Esophagus muscularis mucosa (tissue), 4 donors: Measurements from ENCODE around the gene DHX35. TPM values are rescaled to one million over a fixed set of nuclear protein-coding genes. Genes with fewer than 3 reads are reported as not detected.
A peak's percentile ranks its signal among the peaks of the same experiment; 100 is the strongest.

ENCODE experiments used
- DNase-seq: peaks from one replicate; pipeline ENCODE4 v3.0.0-alpha.2; 2017; ENCODE audit errors: extremely low spot score
- H3K27ac ChIP-seq, 4 donors: fragments of 200-600 bp; sonication (generic); replicated peaks in 1 of 4; 1 replicate in 3 of 4; 2 replicates in 1 of 4; pipeline ENCODE4 v1.5.1; 2016 to 2019; ENCODE audit warnings: mild to moderate bottlenecking in 1 of 4
- H3K27me3 ChIP-seq, 4 donors: fragments of 200-600 bp; sonication (generic); one replicate each; pipeline versions ENCODE4 v1.5.1 to v1.6.0; 2016 to 2019
- H3K36me3 ChIP-seq, 4 donors: fragments of 200-600 bp; sonication (generic); one replicate each; pipeline ENCODE4 v1.5.1; 2016 to 2019
- H3K4me1 ChIP-seq, 4 donors: fragments of 200-600 bp; sonication (generic); one replicate each; pipeline ENCODE4 v1.5.1; 2016 to 2019
- H3K4me3 ChIP-seq, 4 donors: fragments of 200-600 bp; sonication (generic); 1 replicate in 2 of 4; 2 replicates in 2 of 4; pipeline ENCODE4 v1.5.1; 2016 to 2019; ENCODE audit warnings: mild to moderate bottlenecking in 4 of 4, moderate library complexity in 1 of 4
- H3K9me3 ChIP-seq, 4 donors: fragments of 200-600 bp; sonication (generic); 1 replicate in 3 of 4; 2 replicates in 1 of 4; pipeline ENCODE4 v1.5.1; 2016 to 2019
- CTCF ChIP-seq, 3 experiments: fragments of 200-600 bp in 2 of 3; fragments of 450-650 bp in 1 of 3; sonication (generic) in 2 of 3; IDR thresholded peaks; one replicate each; pipeline ENCODE4 v1.5.1; 2017 to 2019; ENCODE audit warnings: antibody characterized with exemption in 3 of 3, mild to moderate bottlenecking in 2 of 3, moderate library complexity in 1 of 3
- EP300 ChIP-seq: sonication (generic); formaldehyde crosslinking; IDR thresholded peaks from one replicate; pipeline ENCODE4 v1.6.1; 2017; ENCODE audit warnings: antibody characterized with exemption
- POLR2A ChIP-seq: fragments of 450-650 bp; IDR thresholded peaks from one replicate; pipeline ENCODE4 v1.6.1; 2017; ENCODE audit warnings: antibody characterized with exemption, moderate library complexity, mild to moderate bottlenecking, low read depth
- POLR2AphosphoS5 ChIP-seq, 2 donors: sonication (generic); formaldehyde crosslinking; IDR thresholded peaks; one replicate each; pipeline ENCODE4 v1.6.1; 2017; ENCODE audit warnings: antibody characterized with exemption in 2 of 2
- WGBS: methylation state at CpG from one replicate; pipeline ENCODE4 v1.1.5; 2018; 5-methylcytosine and 5-hydroxymethylcytosine counted together
- intact Hi-C: fragments of 100-400 bp; cut with DNase I; formaldehyde crosslinking; loops from one replicate; pipeline ENCODE4 v1.15.1; 2023
- total RNA-seq, 4 donors: library from RNA; depleted of rRNA; stranded (reverse); fragments of >200 nt; gene quantifications; one replicate each; pipeline versions ENCODE4 v1.1.0 to v1.2.1, GENCODE V29; 2016

DHX35 gene
- total RNA-seq, 4 donors from 2014 or later = 19.7 to 31.7 (median 24.5) TPM

- TF ChIP-seq POLR2AphosphoS5 (IDR thresholded peaks at IDR 0.05) = peak; percentile 58 to 88
- TF ChIP-seq CTCF (IDR thresholded peaks at IDR 0.05) = peak in 2 of 3 experiments; percentile 29 to 42
- TF ChIP-seq EP300 = no peak
- H3K9me3 ChIP-seq = no peaks in the 10 kb centered on the region
- 58% methylated on average over 2 of the region's 2 CpGs for WGBS
- intact Hi-C loops = loop anchor here (5.0 kb wide), 1 partner anchor 51 kb away; no protein-coding TSS in a partner anchor
- H3K27me3 ChIP-seq = no peaks in the 10 kb centered on the region
- peak overlapping the region; percentile 79 to 98 (median 84) for H3K27ac ChIP-seq
- peaks cover 6 to 33% (median 16%) of the 10 kb centered on the region in 4 donors for H3K36me3 ChIP-seq
- DNase-seq = no peak
- peaks cover 24 to 59% (median 57%) of the 10 kb centered on the region in 4 donors for H3K4me1 ChIP-seq
- peak overlapping the region in 1 of 4 donors; percentile 22 for H3K4me3 ChIP-seq
Observed at GRCh38 chr20:38986663-38987062, 24.5 kb downstream of the DHX35 start.

GRCh38 chr20:38987777-38988176, 25.6 kb downstream of the DHX35 start:
- TF ChIP-seq POLR2A (no peak), POLR2AphosphoS5 (IDR thresholded peaks at IDR 0.05) (no peak), EP300 (no peak), CTCF (IDR thresholded peaks at IDR 0.05) (no peak)
- no peak for DNase-seq
- Histone ChIP-seq H3K27me3 (no peaks in the 10 kb centered on the region), H3K27ac (peak overlapping the region; percentile 79 to 98 (median 84)), H3K4me3 (no peak overlapping the region), H3K4me1 (peaks cover 20 to 55% (median 52%) of the 10 kb centered on the region in 4 donors), H3K36me3 (peaks cover 6 to 39% (median 17%) of the 10 kb centered on the region in 4 donors), H3K9me3 (no peaks in the 10 kb centered on the region)
- intact Hi-C loops = loop anchor here (5.0 kb wide), 1 partner anchor 50 kb away; no protein-coding TSS in a partner anchor
- WGBS = 79% methylated on average over 4 of the region's 4 CpGs

GRCh38 chr20:38990728-38991127, 28.6 kb downstream of the DHX35 start:
- H3K4me1 ChIP-seq = peaks cover 7 to 32% (median 27%) of the 10 kb centered on the region in 4 donors
- no peak for DNase-seq
- 91% methylated on average over 1 of the region's 1 CpG for WGBS
- H3K27me3 ChIP-seq = no peaks in the 10 kb centered on the region
- no peak for TF ChIP-seq POLR2AphosphoS5 (IDR thresholded peaks at IDR 0.05)
- no peak for TF ChIP-seq POLR2A
- TF ChIP-seq CTCF (IDR thresholded peaks at IDR 0.05) = no peak
- no peak for TF ChIP-seq EP300
- H3K4me3 ChIP-seq = no peak overlapping the region
- intact Hi-C loops = no loop called here
- peaks cover 13 to 56% (median 32%) of the 10 kb centered on the region in 4 donors for H3K36me3 ChIP-seq
- no peaks in the 10 kb centered on the region for H3K9me3 ChIP-seq
- H3K27ac ChIP-seq = no peak overlapping the region

GRCh38 chr20:38991814-38992704, 29.9 kb downstream of the DHX35 start:
- peak overlapping the region in 2 of 4 donors; percentile 5 to 8 for H3K27ac ChIP-seq
- 81% methylated on average over 5 of the region's 5 CpGs for WGBS
- peaks cover 15 to 69% (median 39%) of the 10 kb centered on the region in 4 donors for H3K36me3 ChIP-seq
- no peak for TF ChIP-seq CTCF (IDR thresholded peaks at IDR 0.05)
- TF ChIP-seq POLR2A = no peak
- TF ChIP-seq POLR2AphosphoS5 (IDR thresholded peaks at IDR 0.05) = no peak
- no peak for TF ChIP-seq EP300
- no peaks in the 10 kb centered on the region for H3K27me3 ChIP-seq
- no peak for DNase-seq
- H3K9me3 ChIP-seq = no peaks in the 10 kb centered on the region
- intact Hi-C loops = no loop called here
- peaks cover 0 to 20% (median 13%) of the 10 kb centered on the region in 4 donors for H3K4me1 ChIP-seq
- no peak overlapping the region for H3K4me3 ChIP-seq
